ENCODE data around the gene ZNF614.
A peak's percentile ranks its signal among the peaks of the same experiment; 100 is the strongest.
"Not testable (repeated sequence)": the region's sequence is repeated elsewhere in the genome, so short reads cannot be mapped to it uniquely, and the experiment has no call there.

ZNF614 gene

GRCh38 chr19:52028027-52028779 lies at the start of gene ZNF614:
TSS of gene ZNF614 (minus strand) at chr19:52028379. CDS start at chr19:52025745, 2,634 bp downstream.
- peak; percentile 86 for DNase-seq

GRCh38 chr19:52070496-52070895 lies 42.3 kb upstream of the ZNF614 start:
- no peak for DNase-seq

GRCh38 chr19:52069653-52070052 lies 41.5 kb upstream of the ZNF614 start:
- DNase-seq: no peak

- no peak for DNase-seq
Measured at GRCh38 chr19:52066258-52066863, 38.2 kb upstream of the ZNF614 start.

- no peak for DNase-seq
Measured at GRCh38 chr19:52065399-52065798, 37.2 kb upstream of the ZNF614 start.

GRCh38 chr19:52056480-52056879 lies 28.3 kb upstream of the ZNF614 start:
- DNase-seq: not testable (repeated sequence)

GRCh38 chr19:52051736-52052135 lies 23.6 kb upstream of the ZNF614 start:
- not testable (repeated sequence) for DNase-seq

- DNase-seq: peak; percentile 82
Measured at GRCh38 chr19:52048555-52049501, 20.6 kb upstream of the ZNF614 start, which contains the start of gene ZNF432. TSS of gene ZNF432 (minus strand) at chr19:52048838. CDS start at chr19:52046868, 1,970 bp downstream.

- no peak for DNase-seq
Measured at GRCh38 chr19:52039169-52039568, 11.0 kb upstream of the ZNF614 start.

GRCh38 chr19:52034051-52034728 lies 6.0 kb upstream of the ZNF614 start:
- no peak for DNase-seq

GRCh38 chr19:52028780-52029123 lies 573 bp upstream of the ZNF614 start:
- DNase-seq: no peak

- not testable (repeated sequence) for DNase-seq
Measured at GRCh38 chr19:52026255-52026990, 1.8 kb downstream of the ZNF614 start.

- not testable (repeated sequence) for DNase-seq
Measured at GRCh38 chr19:52024478-52024877, 3.7 kb downstream of the ZNF614 start.

- no peak for DNase-seq
Measured at GRCh38 chr19:52022193-52022592, 6.0 kb downstream of the ZNF614 start.

- no peak for DNase-seq
Measured at GRCh38 chr19:52020506-52020905, 7.7 kb downstream of the ZNF614 start.

- DNase-seq: no peak
Measured at GRCh38 chr19:52010674-52011073, 17.5 kb downstream of the ZNF614 start.

GRCh38 chr19:52007806-52008557 lies 20.2 kb downstream of the ZNF614 start, which contains the start of gene ZNF615:
TSS of gene ZNF615 (minus strand) at chr19:52008211. CDS start at chr19:52003711, 4,500 bp downstream.
- peak; percentile 88 for DNase-seq

- DNase-seq: no peak
Measured at GRCh38 chr19:52007451-52007805, 20.8 kb downstream of the ZNF614 start.

- DNase-seq: no peak
Measured at GRCh38 chr19:51994048-51994644, 34.0 kb downstream of the ZNF614 start.

- no peak for DNase-seq
Measured at GRCh38 chr19:51993422-51993821, 34.8 kb downstream of the ZNF614 start.
